Fibroblast of skin of back (primary cell): ENCODE data around the gene GPR161.
"Not testable (repeated sequence)": the region's sequence is repeated elsewhere in the genome, so short reads cannot be mapped to it uniquely, and the experiment has no call there.

Source experiments
- DNase-seq: peaks from one replicate; pipeline ENCODE4 v3.0.0-alpha.2; 2013

GPR161 gene

DNA sequence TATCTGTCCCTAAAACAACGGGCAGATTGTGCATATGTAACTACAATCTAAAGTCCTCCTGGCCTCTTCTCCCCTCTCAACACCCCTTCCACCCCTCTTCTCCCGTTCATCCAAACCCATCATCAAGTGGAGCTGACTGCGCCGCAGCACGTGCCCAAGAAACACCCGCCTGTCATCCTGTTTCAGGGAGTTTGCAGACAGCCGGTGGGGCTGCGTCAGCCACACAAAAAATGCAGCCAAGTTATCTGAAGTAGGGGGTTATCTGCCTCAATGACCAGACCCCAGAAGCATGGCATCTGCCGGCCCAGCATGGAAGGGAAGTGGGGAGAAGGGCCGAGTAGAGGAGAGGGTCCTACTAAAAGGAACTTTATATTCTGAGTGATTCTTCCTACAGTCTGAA is 49.0 kb downstream of the GPR161 start:
- DNase-seq = no peak

DNA sequence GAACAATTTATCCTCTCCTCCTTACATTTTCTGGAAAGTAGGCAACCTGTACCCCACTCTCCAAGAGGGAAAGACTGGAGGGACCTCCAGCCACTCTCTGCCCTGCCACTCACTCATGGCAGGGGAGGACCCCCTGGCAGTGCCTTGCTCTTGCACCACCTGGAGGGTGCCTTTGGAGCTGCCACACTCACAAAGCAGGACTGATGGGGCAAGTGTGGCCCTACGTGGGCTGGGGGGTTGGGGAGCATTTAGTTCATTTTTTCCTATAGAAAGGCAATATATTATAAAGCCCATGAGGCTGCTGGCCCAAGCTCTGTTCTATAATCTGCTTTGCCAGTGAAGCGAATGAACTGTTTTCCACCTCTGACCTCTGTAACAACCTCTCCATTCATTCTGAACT is 50.3 kb downstream of the GPR161 start:
- no peak for DNase-seq

DNA sequence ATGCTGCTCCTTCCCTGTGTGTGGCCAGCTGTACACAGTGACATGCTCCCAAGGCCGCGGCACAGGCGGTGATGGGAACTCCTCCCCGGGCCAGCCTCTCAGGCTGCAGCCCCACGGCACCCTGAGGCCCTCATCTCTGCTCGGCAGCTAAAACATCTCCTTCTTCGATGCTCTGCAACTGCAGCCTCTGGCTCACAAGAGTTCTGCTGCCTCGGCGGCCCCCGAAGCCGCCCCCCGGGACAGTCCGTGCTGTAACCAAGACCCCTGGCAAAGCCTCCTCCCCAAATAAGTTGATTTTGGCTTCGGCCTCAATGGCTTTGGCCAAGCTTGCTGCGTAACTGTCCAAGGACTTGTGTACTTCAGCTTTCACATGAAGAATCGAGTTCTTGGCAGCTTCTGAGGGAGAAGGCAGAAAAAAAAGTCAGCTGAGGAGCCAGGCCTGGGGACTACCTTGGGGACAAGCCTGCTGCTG is 51.3 kb downstream of the GPR161 start:
- DNase-seq = no peak

DNA sequence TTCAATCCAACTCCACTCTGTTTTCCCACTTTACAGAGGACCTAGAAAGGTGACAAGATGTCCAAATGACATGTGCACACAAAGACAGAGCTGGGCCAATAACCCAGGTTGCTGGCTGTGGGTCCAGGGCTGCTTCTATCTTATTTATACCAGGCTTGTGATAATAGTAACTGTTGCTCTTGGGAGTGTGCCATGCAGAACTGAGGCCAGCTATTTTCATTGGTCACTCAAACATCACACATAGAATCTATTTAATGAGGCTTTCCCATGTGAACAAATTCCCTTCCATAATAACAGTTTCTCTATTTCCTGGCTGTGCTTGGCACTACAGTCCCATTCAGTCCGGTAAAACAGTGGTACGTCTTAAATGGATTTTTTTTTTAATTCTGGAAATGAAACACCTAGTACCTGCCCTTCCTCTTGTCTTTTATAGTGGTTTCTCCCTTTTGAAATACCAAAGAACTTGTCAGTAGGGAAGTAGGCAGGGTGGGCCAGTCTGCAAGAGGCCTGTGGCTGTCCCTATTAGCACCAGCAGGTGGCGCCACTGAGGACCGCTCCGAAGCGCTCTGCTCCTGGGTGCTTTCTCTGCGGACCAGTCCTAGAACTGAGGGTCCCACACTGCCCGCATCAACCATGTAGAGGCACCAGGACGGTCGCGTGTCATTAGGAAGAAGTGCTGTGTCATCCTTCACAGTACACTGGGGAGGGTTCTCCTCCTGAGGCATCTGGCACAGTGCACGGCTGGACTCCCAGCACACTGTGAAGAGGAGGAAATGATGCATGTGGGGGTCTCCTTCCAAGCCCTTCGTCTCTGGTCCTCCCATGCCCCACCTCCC is 52.1 kb downstream of the GPR161 start:
- DNase-seq = peak; percentile 45

DNA sequence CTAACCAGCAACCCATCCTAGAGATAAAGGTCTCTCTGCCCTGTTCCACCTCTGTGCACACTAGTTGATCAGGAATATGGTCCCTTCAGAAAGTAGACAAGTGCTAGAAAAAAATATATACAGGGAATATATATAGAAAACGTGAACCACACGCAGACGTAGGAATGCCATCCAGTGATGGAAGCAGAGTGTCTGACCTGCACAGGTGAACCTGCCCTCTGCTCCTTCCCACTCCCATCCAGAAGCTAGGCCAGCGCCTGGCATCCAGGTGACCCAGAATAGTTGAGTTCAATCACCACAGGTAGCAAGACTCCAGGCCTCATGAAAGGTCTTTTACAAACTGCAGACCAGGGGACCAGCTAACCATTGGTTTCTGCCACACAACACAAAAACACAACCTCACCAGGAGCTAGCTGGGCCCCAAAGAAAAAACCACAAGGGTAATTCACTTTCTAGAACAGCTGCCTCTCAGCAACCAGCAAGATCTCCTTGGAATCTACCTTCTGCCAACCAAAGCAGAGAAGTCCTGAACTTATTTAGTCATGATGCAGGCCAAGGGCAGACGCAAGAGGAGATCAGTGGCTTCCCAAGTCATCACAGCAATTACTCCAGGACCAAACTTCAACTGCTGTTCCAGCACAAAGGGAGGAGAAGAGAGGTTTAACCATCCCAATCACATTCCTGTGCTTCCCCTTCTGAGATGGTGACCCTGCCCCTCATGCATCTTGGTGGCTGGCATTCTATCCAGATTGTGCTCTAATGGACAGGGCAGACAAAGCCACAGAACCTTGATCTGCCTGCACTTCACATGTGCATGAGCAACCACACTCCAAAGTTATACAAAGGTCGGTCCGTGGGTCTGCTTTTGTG is 53.0 kb downstream of the GPR161 start:
- DNase-seq = no peak

DNA sequence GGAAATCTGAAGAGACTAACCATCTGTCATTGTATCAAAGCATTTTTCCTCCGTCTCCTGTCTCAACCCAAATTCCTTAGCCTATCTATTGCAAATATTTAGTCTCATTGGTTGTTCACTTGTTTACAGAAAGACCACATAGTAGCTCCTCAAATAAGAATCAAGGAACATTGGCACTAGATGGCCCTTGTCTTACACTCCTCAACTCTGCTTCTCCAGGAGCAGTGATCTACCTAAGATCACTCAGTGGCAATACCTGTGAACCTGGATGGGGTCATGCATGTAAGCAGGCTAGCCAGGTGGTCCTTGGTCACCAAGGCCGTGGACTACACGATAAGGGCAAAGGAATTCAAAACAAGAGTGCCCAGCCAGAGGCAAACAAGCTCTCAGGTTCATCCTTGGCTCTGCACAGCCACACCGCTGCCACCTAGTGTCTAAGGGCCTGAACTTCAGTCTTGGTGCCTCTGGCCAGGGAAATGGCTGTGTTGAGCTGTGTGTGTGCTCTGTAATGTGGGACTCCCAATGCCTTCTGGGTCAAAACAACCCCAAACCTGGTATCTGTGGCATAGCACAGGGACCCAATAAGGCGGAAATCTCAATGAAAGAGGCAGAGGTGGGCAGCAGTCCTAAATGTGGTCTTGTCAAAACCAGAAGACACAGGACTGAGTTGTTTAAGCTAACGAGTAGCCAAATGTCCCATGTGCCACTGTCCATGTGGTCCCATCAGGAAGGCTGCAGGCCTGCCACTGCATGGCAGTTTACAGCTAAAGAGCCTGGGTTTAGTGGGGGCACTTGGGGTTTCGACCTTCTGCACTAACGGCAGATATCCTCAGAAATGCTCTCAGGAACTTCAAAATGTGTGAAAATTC is 54.5 kb downstream of the GPR161 start:
- DNase-seq = peak; percentile 70

DNA sequence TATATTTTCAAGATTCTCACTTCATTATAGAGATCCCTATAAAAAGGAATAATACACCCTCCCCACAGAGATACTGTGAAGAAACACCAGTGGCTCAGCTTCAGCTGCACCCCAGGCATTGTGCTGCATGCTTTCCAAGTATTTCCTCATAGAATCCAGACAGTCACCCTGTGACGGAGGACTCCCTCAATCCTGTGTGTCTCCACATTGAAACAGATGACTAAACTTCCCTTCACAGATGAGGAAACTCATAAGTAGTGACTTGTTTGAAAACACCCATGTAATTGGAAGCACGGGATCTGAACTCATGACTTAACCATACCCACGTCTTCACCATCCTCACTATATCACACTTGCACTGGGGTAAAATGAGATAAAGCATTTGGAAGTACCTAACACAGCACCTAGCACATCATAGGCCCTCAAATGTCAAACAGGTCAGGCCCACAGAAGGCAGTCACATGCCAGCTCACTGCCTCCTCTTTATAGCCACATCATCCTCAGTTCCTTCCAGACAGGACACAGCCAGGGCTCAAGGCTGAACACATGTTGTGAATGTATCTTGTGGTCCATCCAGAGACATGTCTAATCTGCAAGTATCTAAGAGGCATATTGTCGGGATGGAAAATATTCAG is 55.2 kb downstream of the GPR161 start:
- peak; percentile 33 for DNase-seq

DNA sequence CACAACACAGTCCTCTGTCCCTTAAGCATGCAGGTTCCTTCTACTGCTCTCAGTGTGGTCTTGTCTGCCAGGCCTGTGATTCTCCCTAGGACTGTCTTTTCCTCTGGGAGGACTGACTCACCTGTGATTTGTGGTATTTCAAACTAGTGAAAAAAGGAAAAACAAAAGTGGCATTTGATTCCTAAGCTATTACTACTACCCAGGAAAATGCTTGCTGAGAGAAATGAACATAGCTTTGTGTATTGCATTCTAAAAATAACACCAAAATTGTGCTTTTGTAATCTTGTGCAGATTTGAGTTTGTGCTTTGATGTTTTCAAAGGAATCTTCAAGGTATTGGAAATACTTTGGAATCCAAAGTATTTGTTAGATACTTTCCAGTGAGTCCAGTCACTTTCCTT is 57.0 kb downstream of the GPR161 start:
- DNase-seq = peak; percentile 68

DNA sequence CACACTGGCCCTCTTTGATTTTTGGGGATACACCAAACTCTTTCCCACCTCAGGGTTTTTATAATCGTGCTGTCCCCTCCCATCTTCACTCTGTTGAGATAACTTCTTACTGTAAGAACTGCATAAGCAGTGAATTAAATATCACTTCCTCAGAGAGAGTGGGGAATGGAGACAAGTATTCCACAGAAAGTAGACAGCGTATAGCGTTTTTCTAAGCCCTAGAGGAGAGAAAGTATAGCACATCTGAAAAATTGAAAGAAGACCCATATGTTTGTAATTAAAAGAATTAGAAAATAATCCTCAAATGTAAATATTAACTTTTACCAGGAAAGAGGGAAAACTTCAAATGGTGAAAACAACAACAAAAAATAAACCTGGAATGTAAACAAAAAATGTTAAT is 67.3 kb downstream of the GPR161 start:
- no peak for DNase-seq

DNA sequence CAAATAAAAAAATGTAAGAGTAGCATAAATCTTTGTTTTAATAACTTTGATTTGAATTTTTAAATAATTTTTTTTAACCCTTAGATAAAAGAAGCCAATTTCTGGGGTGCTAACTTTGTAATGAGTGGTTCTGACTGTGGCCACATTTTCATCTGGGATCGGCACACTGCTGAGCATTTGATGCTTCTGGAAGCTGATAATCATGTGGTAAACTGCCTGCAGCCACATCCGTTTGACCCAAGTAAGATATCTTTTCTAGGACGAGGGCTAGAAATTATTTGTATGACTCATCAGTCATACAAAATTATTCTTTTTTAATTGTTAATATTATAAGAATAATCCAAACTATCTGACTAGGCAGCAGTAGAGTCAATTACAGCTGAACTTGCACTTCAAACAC is 71.2 kb downstream of the GPR161 start:
- no peak for DNase-seq

DNA sequence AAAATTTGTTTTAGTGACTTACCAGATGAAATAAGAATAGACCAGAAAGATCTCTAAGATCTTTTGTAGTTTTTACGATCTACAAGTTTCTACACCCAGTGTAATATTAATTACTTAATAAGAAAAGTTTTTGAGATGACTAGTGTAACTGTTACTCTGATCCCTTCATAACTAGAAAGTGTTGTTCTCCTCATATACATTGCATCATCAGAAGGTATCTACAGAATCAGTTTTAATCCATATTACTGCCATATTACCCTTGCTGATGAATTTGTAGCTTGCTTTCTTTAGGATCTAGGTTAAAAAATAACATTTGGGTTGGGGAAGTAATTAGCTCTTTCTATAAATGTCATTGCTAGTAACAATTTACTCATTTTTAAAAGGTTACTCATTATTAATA is 72.5 kb downstream of the GPR161 start:
- no peak for DNase-seq

DNA sequence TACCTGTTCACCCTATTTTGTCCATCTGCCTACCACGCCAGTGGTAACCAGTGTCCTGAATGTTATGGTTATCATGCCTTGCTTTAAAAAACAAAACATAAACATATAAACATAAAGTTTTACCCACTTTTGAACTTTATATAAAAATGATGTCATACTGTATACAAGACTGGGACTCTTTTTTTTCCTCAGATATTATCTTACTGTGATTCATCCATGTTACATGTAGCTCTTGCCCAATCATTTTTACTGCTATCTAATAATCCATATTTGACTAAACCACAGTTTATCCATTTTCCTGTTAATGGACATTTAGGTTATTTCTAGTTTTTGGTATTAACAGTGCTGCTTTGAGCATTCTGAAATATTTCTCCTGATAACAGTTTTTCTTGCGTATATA is 78.8 kb downstream of the GPR161 start:
- peak; percentile 4 for DNase-seq

DNA sequence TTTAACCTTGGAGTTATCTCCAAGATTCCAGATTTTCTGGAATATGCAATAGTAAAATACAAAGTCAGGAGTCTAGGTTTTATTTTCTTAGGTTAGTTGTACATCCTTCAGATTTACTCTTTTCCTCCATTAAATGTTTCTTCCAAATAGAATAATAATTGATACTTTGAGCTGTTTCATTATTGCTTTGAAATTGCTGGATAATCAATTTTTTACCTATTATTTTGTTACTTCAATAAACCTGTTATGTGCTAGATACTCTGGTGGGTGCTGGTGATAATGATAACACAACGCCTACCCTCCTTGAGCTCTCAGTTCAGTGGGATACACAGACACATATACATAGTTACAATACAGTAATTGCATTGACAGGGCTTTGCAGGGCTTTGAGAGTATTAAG is 79.4 kb downstream of the GPR161 start:
- no peak for DNase-seq

DNA sequence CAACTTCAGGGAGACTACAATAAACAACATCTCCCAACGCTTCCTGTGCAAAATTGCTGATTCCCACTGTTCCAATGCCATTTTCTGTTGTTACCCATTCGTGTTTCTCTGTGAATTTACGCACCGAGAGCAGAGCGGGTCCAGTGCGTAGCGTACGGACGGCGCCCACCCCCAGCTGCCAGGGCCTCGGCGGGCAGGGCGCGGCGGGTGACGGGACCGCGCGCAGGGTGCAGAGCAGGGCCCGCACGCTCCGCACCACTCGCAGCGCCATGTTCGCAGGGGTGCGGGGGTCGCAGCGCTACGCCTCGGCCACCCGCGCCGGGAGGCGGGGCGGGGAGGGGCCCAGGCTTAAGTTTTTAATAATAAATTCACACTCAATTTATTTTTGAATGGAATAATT is 80.6 kb downstream of the GPR161 start:
- not testable (repeated sequence) for DNase-seq

DNA sequence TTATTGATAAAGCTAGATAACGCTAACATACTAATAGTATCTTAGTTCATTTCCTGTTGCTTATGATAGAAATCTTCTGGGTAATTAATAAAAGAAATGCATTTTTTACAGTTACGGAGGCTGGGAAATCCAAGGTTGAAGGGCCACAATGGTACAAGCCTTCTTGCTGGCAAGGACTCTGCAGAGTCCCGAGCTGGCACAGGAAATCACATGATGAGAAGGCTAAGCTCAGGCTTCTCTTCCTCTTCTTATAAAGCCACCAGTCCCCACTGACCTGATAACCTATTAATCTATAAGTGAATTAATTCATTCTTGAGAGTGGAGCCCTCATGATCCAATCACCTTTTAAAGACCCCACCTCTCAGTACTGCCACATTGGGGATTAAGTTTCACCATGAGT is 82.6 kb downstream of the GPR161 start:
- no peak for DNase-seq

DNA sequence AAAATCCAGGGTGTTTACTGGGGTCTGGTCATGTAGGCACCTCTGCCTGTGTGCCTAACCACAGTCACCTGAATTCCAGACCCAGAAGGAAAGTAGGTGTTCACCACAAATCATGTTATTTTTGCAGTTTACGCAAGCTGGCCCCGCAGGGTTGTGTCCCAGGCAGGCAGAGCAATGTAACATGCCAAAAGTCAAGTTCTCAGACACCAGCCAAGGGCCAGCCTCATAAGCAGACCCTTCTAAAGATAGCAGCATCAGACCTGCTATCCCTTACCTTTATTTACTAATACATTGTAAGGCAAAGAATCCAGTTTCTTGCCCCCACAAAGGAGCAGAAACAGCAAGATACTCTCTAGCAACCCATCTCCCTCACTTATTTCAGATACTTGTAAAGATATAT is 83.0 kb downstream of the GPR161 start:
- DNase-seq = no peak

DNA sequence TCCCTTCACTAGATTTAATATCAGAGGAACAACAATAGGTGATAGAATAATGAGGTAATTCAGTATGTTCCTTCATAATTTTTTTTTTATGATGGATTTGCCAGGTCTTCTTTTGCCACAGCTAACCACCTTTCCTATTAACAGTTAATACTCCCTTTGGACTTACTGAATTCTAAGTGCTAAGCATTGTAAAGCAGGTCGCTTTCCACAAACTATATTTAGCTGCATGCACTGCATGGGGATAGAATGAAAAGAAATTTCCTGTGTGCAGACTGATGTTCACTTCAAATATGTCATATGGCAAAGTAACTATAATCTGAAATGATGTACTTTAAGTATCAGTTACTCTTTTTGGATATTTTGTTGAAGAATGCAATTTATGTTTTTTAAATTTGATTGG is 85.8 kb downstream of the GPR161 start:
- no peak for DNase-seq

DNA sequence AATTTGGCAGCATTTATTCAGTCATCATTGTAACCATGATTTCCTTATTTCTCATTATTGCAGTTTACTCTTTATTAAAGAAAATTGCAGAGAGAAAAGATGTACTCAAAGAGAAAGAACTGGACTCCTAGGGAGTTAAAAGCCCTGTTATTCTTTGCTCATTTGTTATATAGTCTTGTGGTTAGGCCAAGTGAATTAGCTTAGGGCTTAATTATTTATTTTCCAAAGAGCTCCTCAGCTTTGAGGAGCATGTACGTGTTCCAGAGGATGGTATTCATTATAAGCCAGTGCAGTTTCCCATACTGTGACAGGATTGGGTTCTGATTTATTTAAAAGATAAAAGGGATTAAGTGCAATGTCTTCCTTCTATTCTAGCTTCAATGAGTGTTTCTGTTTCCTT is 86.4 kb downstream of the GPR161 start:
- DNase-seq = no peak

DNA sequence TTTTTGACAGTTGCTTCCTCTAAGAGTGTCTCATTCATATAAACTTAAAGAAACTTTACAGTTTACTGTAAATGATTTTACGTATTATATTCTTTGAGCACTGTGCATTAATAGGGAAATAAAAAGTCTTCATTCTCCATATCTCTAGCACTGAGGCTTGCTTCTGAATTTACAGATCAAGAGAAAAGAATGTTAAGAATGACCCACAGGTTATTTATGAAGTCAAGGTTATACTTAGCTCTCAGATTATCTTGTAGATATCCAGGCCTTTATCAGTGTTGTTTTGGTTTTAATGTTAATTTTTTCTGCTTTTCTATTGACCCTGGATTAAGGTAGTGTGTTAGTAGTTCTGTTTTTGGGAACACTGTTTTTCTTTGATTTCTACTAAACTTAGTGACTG is 91.4 kb downstream of the GPR161 start:
- DNase-seq = no peak

DNA sequence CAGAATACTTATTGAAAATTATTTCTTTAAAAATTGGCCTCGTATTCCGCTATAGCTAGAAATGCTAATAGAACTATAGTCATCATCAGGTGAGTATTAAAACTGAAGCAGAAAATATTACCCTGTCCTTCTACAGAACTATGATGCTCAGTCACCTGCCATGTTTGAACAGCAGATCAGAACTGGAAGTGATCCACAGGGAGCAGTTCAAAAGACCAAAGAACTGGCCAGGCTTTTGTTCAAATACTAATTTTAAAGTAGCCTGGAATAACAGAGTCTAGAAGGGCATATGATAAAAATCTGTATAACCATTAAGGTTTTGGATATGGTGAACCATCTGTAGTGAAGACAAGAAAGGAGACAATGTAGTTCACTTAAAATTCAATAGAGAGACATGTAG is 94.4 kb downstream of the GPR161 start:
- no peak for DNase-seq

DNA sequence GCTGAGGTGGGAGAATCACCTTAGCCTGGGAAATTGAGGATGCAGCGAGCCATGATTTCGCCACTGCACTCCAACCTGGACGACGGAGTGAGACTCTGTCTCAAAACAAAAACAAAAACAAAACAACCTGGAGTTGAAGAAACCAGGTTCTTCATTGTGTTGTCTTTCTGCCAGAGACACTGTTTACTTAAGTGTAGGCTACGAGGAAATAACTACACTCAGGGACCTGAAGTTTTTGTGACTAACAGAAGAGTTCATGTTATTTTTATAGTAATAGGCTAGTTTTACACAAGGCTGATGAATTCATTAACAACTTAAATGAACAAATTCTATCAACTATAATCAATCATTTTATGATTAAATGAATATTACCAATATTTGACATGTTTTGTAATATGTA is 101.4 kb downstream of the GPR161 start:
- no peak for DNase-seq

DNA sequence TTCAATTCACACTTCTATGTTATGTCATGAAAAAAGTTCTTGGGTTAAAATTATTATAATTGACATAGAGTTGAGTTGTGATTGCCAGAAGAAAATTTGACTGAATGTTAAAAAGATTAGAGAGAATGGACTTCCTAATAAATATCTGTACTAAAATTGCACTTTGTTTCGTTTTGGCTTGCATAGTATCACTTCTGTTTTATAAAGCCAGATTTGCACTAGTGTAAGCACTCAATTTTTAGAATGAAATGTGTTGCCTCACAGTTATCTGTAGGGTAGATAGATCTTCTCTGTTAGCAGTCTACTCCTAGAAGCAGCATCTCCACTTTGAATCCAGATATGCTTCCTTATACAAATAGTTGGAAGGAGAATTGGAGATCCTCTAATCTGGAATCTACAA is 104.7 kb downstream of the GPR161 start:
- no peak for DNase-seq
